Glutamatergic neuron (in vitro differentiated cells): ENCODE data around the gene GLS. TPM values are rescaled to one million over a fixed set of nuclear protein-coding genes. Genes with fewer than 3 reads are reported as not detected.

Experiments
- DNase-seq: peaks from one replicate; pipeline ENCODE4 v3.0.0; 2022
- H3K27ac Mint-ChIP-seq: one replicate; pipeline ENCODE4 v1.8.0; 2020; ENCODE audit warnings: mild to moderate bottlenecking, mixed read lengths, inconsistent platforms; ENCODE audit not compliant: unreplicated experiment
- H3K27me3 Mint-ChIP-seq: one replicate; pipeline ENCODE4 v1.8.0; 2020; ENCODE audit warnings: mild to moderate bottlenecking, moderate library complexity, mixed read lengths, inconsistent platforms; ENCODE audit not compliant: unreplicated experiment
- H3K36me3 Mint-ChIP-seq: one replicate; pipeline ENCODE4 v1.8.0; 2020; ENCODE audit warnings: mild to moderate bottlenecking, mixed read lengths, inconsistent platforms; ENCODE audit not compliant: unreplicated experiment
- H3K4me1 Mint-ChIP-seq: one replicate; pipeline ENCODE4 v1.8.0; 2020; ENCODE audit warnings: mild to moderate bottlenecking, low read depth, mixed read lengths, inconsistent platforms; ENCODE audit not compliant: unreplicated experiment
- H3K4me3 Mint-ChIP-seq: one replicate; pipeline ENCODE4 v1.8.0; 2020; ENCODE audit warnings: mild to moderate bottlenecking, mixed read lengths, inconsistent platforms; ENCODE audit not compliant: unreplicated experiment
- H3K9me3 Mint-ChIP-seq: one replicate; pipeline ENCODE4 v1.8.0; 2020; ENCODE audit warnings: mild to moderate bottlenecking, moderate library complexity, mixed read lengths, inconsistent platforms; ENCODE audit not compliant: unreplicated experiment
- CTCF ChIP-seq: fragments of 200-600 bp; sonication (generic); IDR thresholded peaks from one replicate; pipeline ENCODE4 v1.5.0; 2021; ENCODE audit not compliant: partially characterized antibody, unreplicated experiment
- total RNA-seq: library from RNA; stranded (reverse); fragmentation: NEBNext Ultra II Directional; extraction: Animal tissue kit (Norgen Biotek cat#: 25700); gene quantifications from one replicate; pipeline ENCODE4 v1.2.1, GENCODE V29; 2021; ENCODE audit not compliant: unreplicated experiment

Gene GLS
- total RNA-seq, 1 donor from 2014 or later: 120 TPM

GRCh38 chr2:190912726-190913125 is 32.1 kb downstream of the GLS start:
- no peak for TF ChIP-seq CTCF
- no peak for DNase-seq
- no peak overlapping the region for H3K4me3 Mint-ChIP-seq
- H3K27me3 Mint-ChIP-seq: no peaks in the 10 kb centered on the region
- no peak overlapping the region for H3K27ac Mint-ChIP-seq
- no peaks in the 10 kb centered on the region for H3K9me3 Mint-ChIP-seq
- H3K36me3 Mint-ChIP-seq: no peaks in the 10 kb centered on the region
- H3K4me1 Mint-ChIP-seq: no peaks in the 10 kb centered on the region

- H3K4me1 Mint-ChIP-seq: no peaks in the 10 kb centered on the region
Observed at GRCh38 chr2:190913725-190914124, 33.1 kb downstream of the GLS start.

GRCh38 chr2:190916829-190917228 is 36.2 kb downstream of the GLS start:
- no peak for DNase-seq
- Mint-ChIP-seq H3K4me3 (no peak overlapping the region), H3K4me1 (no peaks in the 10 kb centered on the region), H3K27me3 (no peaks in the 10 kb centered on the region), H3K27ac (no peak overlapping the region), H3K9me3 (no peaks in the 10 kb centered on the region), H3K36me3 (no peaks in the 10 kb centered on the region)
- no peak for TF ChIP-seq CTCF

More at GRCh38 chr2:190913725-190914124, 33.1 kb downstream of the GLS start:
- H3K36me3 Mint-ChIP-seq: no peaks in the 10 kb centered on the region
- no peak for DNase-seq
- H3K27ac Mint-ChIP-seq: no peak overlapping the region
- TF ChIP-seq CTCF: no peak
- no peak overlapping the region for H3K4me3 Mint-ChIP-seq
- H3K9me3 Mint-ChIP-seq: no peaks in the 10 kb centered on the region
- no peaks in the 10 kb centered on the region for H3K27me3 Mint-ChIP-seq

- H3K4me1 Mint-ChIP-seq: no peaks in the 10 kb centered on the region
- no peak for DNase-seq
- no peak overlapping the region for H3K27ac Mint-ChIP-seq
- no peaks in the 10 kb centered on the region for H3K36me3 Mint-ChIP-seq
- H3K27me3 Mint-ChIP-seq: no peaks in the 10 kb centered on the region
- peaks cover 1% of the 10 kb centered on the region for H3K9me3 Mint-ChIP-seq
- TF ChIP-seq CTCF: no peak
- no peak overlapping the region for H3K4me3 Mint-ChIP-seq
Observed at GRCh38 chr2:190920085-190920484, 39.5 kb downstream of the GLS start.

- Mint-ChIP-seq H3K27ac (no peak overlapping the region), H3K4me3 (no peak overlapping the region), H3K36me3 (no peaks in the 10 kb centered on the region), H3K9me3 (peaks cover 1% of the 10 kb centered on the region), H3K27me3 (no peaks in the 10 kb centered on the region), H3K4me1 (no peaks in the 10 kb centered on the region)
- DNase-seq: no peak
- TF ChIP-seq CTCF: no peak
Observed at GRCh38 chr2:190922376-190922775, 41.8 kb downstream of the GLS start.
